GM12878 (cell line): ENCODE data around the gene ACP4. TPM values are rescaled to one million over a fixed set of nuclear protein-coding genes. Genes with fewer than 3 reads are reported as not detected.

Experiments used
- ATAC-seq: fragments of 200-7000 bp; cut with Tn5 transposase; 3 replicates; pipeline ENCODE4 v1.9.1; 2020; ENCODE audit warnings: mild to moderate bottlenecking, moderate library complexity
- BruUV-seq: library from RNA; stranded (reverse); fragments of 400-500 nt; replicated peaks from 2 replicates; lab custom pipeline; 2021; lab: Mats Ljungman, UMichigan
- CTCF ChIA-PET: fragments of 300-600 bp; sonication (Branson Sonifier 250); formaldehyde crosslinking; extraction: SDS; loops from one replicate; lab custom pipeline; 2021; ENCODE audit warnings: inconsistent platforms; lab: Yijun Ruan, JAX
- POLR2A ChIA-PET: fragments of 350-600 bp; formaldehyde crosslinking; extraction: SDS; loops from one replicate; lab custom pipeline; 2021; ENCODE audit warnings: inconsistent platforms; lab: Charles Lee
- RAD21 ChIA-PET: fragments of 300-600 bp; sonication (Branson Sonifier 250); formaldehyde crosslinking; loops from one replicate; lab custom pipeline; 2023; ENCODE audit warnings: antibody characterized with exemption; ENCODE audit not compliant: unreplicated experiment; lab: Charles Lee
- SMC1A ChIA-PET: fragments of 300-600 bp; sonication (Branson Sonifier 250); formaldehyde crosslinking; loops from one replicate; lab custom pipeline; 2023; ENCODE audit not compliant: unreplicated experiment, uncharacterized antibody; lab: Charles Lee
- DNase-seq: peaks from one replicate; pipeline ENCODE4 v3.0.0-alpha.2; 2011; ENCODE audit warnings: low read depth, low spot score
- FAIRE-seq: peaks from 3 replicates; lab custom pipeline; 2011; peaks lifted over from hg19 to GRCh38; lab: Jason Lieb, UNC
- H2AFZ ChIP-seq: 2 replicates; pipeline ENCODE4 v1.6.0; 2011; ENCODE audit warnings: low read depth, low read length, control low read depth; ENCODE audit not compliant: control insufficient read depth
- H3K27ac ChIP-seq: 2 replicates; pipeline ENCODE4 v1.5.1; 2011; ENCODE audit warnings: control low read depth; ENCODE audit not compliant: control insufficient read depth, insufficient read depth
- H3K27me3 ChIP-seq, 2 experiments: replicated peaks in 1 of 2; 2 replicates each; pipeline versions ENCODE4 v1.6.0 to v1.6.1; 2011; ENCODE audit warnings: low read length in 1 of 2; ENCODE audit not compliant: control insufficient read depth in 2 of 2, insufficient read depth in 2 of 2
- H3K36me3 ChIP-seq, 2 experiments: 2 replicates each; pipeline ENCODE4 v1.5.1; 2011; ENCODE audit warnings: low read length in 1 of 2; ENCODE audit not compliant: control insufficient read depth in 2 of 2, insufficient read depth in 2 of 2
- H3K4me1 ChIP-seq: 2 replicates; pipeline ENCODE4 v1.6.1; 2011; ENCODE audit warnings: mild to moderate bottlenecking, low read length, moderate library complexity, mixed read lengths; ENCODE audit not compliant: control insufficient read depth, insufficient read depth
- H3K4me2 ChIP-seq: 2 replicates; pipeline ENCODE4 v1.6.0; 2011; ENCODE audit warnings: control low read depth; ENCODE audit not compliant: control insufficient read depth, insufficient read depth
- H3K4me3 ChIP-seq: fragments of 200-600 bp; sonication (generic); 2 replicates; pipeline ENCODE4 v1.5.1; 2016
- H3K79me2 ChIP-seq: 2 replicates; pipeline ENCODE4 v1.6.0; 2011; ENCODE audit warnings: low read length; ENCODE audit not compliant: control insufficient read depth, insufficient read depth
- H3K9ac ChIP-seq: 2 replicates; pipeline ENCODE4 v1.8.0; 2011; ENCODE audit warnings: low read length, control low read depth, mixed read lengths; ENCODE audit not compliant: control insufficient read depth, insufficient read depth
- H3K9me3 ChIP-seq: replicated peaks from 3 replicates; pipeline ENCODE4 v1.5.1; 2011; ENCODE audit warnings: mild to moderate bottlenecking, low read length; ENCODE audit not compliant: control insufficient read depth, insufficient read depth
- H4K20me1 ChIP-seq: 2 replicates; pipeline ENCODE4 v1.6.0; 2011; ENCODE audit not compliant: control insufficient read depth, insufficient read depth
- CHD4 ChIP-seq: fragments of 200-600 bp; sonication (generic); IDR thresholded peaks from 2 replicates; pipeline ENCODE4 v1.6.1; 2016; ENCODE audit warnings: mild to moderate bottlenecking
- ETV6 ChIP-seq, 2 experiments: fragments of 450-650 bp in 1 of 2; IDR thresholded peaks in 1 of 2; conservative IDR thresholded peaks in 1 of 2; 2 replicates each; pipeline ENCODE4 v1.6.1; 2014; ENCODE audit warnings: antibody characterized with exemption in 1 of 2, borderline replicate concordance in 1 of 2, low read depth in 1 of 2, mild to moderate bottlenecking in 1 of 2, moderate library complexity in 1 of 2
- HDGF ChIP-seq: fragments of 450-650 bp; IDR thresholded peaks from 2 replicates; pipeline ENCODE4 v1.6.1; 2016; ENCODE audit warnings: antibody characterized with exemption
- HSF1 ChIP-seq: fragments of 150-350 bp; IDR thresholded peaks from 2 replicates; pipeline ENCODE4 v1.6.1; 2014; ENCODE audit warnings: mild to moderate bottlenecking, low read depth, low read length
- IRF3 ChIP-seq: fragments of 450-650 bp; IDR thresholded peaks from 2 replicates; pipeline ENCODE4 v1.6.1; 2014; ENCODE audit warnings: mild to moderate bottlenecking
- MYB ChIP-seq: fragments of 150-350 bp; IDR thresholded peaks from 2 replicates; pipeline ENCODE4 v1.6.1; 2014; ENCODE audit warnings: mild to moderate bottlenecking, low read depth, low read length, borderline replicate concordance
- NFXL1 ChIP-seq: fragments of 450-650 bp; IDR thresholded peaks from 2 replicates; pipeline ENCODE4 v1.6.1; 2017; ENCODE audit warnings: antibody characterized with exemption, mild to moderate bottlenecking, borderline replicate concordance
- PKNOX1 ChIP-seq: fragments of 450-650 bp; IDR thresholded peaks from 2 replicates; pipeline ENCODE4 v1.6.1; 2016; ENCODE audit warnings: mild to moderate bottlenecking
- REST ChIP-seq: IDR thresholded peaks from 2 replicates; pipeline ENCODE4 v1.6.1; 2012; ENCODE audit warnings: mild to moderate bottlenecking, low read depth, low read length
- STAT1 ChIP-seq: fragments of 450-650 bp; conservative IDR thresholded peaks from 2 replicates; pipeline ENCODE4 v1.6.1; 2014; ENCODE audit warnings: antibody characterized with exemption, mild to moderate bottlenecking
- ZBTB33 ChIP-seq: fragments of 450-650 bp; IDR thresholded peaks from 2 replicates; pipeline ENCODE4 v1.6.1; 2017; ENCODE audit warnings: mild to moderate bottlenecking
- WGBS: methylation state at CpG from one replicate; pipeline ENCODE4 v1.1.6; 2016; ENCODE audit warnings: low lambda C conversion rate; ENCODE audit not compliant: insufficient replicate concordance, insufficient coverage; ENCODE audit errors: missing lambda C conversion rate; 5-methylcytosine and 5-hydroxymethylcytosine counted together
- in situ Hi-C: fragments of 300-500 bp; cut with MboI; formaldehyde crosslinking; loops from 9 replicates; pipeline ENCODE4 v1.14.3; 2018; ENCODE audit warnings: mixed read lengths
- intact Hi-C: fragments of 100-400 bp; cut with micrococcal nuclease; formaldehyde crosslinking; loops from one replicate; pipeline ENCODE4 v1.14.2; 2022; ENCODE audit not compliant: unreplicated experiment
- polyA plus RNA-seq, 11 experiments: library from polyadenylated mRNA; depleted of rRNA in 4 of 11; unstranded in 6 of 11; stranded (reverse) in 5 of 11; fragments of >200 nt; fragmentation: Nextera tagmentation in 4 of 11; fragmentation: Illumina TruSeq in 1 of 11; extraction: Ambion mirVana in 4 of 11; extraction: Trizol in 1 of 11; gene quantifications; 1 replicate in 1 of 11; 2 replicates in 10 of 11; pipeline versions ENCODE4 v1.2.1 to v1.2.3, GENCODE V29; 2011 to 2016; ENCODE audit warnings: inconsistent platforms in 2 of 11, missing spikeins in 2 of 11, low read depth in 1 of 11
- total RNA-seq, 4 experiments: library from RNA; depleted of rRNA in 3 of 4; stranded (reverse); fragments of >200 nt in 3 of 4; fragmentation: Illumina TruSeq in 1 of 4; extraction: Trizol in 1 of 4; gene quantifications; 2 replicates each; pipeline versions ENCODE4 v1.2.1 to v1.2.3, GENCODE V29; 2013 to 2021
- TF ChIP-seq, protein P1 (sequence below): fragments of 450-650 bp; IDR thresholded peaks from 2 replicates; pipeline ENCODE4 v1.6.1; 2017; ENCODE audit warnings: borderline replicate concordance

Gene ACP4
- total and polyA plus RNA-seq, 10 of the 15 experiments (the other 5 are each of a cell fraction or from before 2014, with no cell fraction given): not detected

- no peak overlapping the region for H3K9ac ChIP-seq
- H3K4me1 ChIP-seq: peaks cover 27% of the 10 kb centered on the region
- no peak overlapping the region for H3K4me2 ChIP-seq
- ChIA-PET CTCF (interaction anchor here (1.3 kb wide), 1 partner anchor 83 kb away, joined by 3 read pairs; no protein-coding TSS in a partner anchor), RAD21 (no interaction called here), POLR2A (no interaction called here), SMC1A (no interaction called here)
- H3K27ac ChIP-seq: no peak overlapping the region
- no peaks in the 10 kb centered on the region for H3K9me3 ChIP-seq
- FAIRE-seq: no peak
- WGBS: 78% methylated on average over 7 of the region's 7 CpGs
- H3K36me3 ChIP-seq: no peaks in the 10 kb centered on the region
- no peaks in the 10 kb centered on the region for H3K27me3 ChIP-seq
- peaks cover 4% of the 10 kb centered on the region for H3K79me2 ChIP-seq
- DNase-seq: no peak
- no peaks in the 10 kb centered on the region for H4K20me1 ChIP-seq
- ATAC-seq: no peak
- in situ Hi-C loops (no loop called here), intact Hi-C loops (no loop called here)
- no peak overlapping the region for H2AFZ ChIP-seq
- BruUV-seq: no TSS peak
- no peak overlapping the region for H3K4me3 ChIP-seq
- TF ChIP-seq, protein P1, sequence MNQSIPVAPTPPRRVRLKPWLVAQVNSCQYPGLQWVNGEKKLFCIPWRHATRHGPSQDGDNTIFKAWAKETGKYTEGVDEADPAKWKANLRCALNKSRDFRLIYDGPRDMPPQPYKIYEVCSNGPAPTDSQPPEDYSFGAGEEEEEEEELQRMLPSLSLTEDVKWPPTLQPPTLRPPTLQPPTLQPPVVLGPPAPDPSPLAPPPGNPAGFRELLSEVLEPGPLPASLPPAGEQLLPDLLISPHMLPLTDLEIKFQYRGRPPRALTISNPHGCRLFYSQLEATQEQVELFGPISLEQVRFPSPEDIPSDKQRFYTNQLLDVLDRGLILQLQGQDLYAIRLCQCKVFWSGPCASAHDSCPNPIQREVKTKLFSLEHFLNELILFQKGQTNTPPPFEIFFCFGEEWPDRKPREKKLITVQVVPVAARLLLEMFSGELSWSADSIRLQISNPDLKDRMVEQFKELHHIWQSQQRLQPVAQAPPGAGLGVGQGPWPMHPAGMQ: no peak
- no peak for TF ChIP-seq REST
- TF ChIP-seq ZBTB33: no peak
- no peak for TF ChIP-seq PKNOX1
- TF ChIP-seq IRF3: no peak
- TF ChIP-seq NFXL1: no peak
- no peak for TF ChIP-seq STAT1
- TF ChIP-seq ETV6 (conservative IDR thresholded peaks at IDR 0.05 in 1 of 2, IDR thresholded peaks at IDR 0.05 in 1 of 2; ENCODE audit: borderline replicate concordance in 1 of 2, low read depth in 1 of 2): no peak
- no peak for TF ChIP-seq HDGF
- no peak for TF ChIP-seq CHD4
- no peak for TF ChIP-seq MYB
- TF ChIP-seq HSF1: no peak
Observed at GRCh38 chr19:50822661-50823208, 32.5 kb downstream of the ACP4 start.
